ENCODE data around the gene TULP4. TPM values are rescaled to one million over a fixed set of nuclear protein-coding genes. Genes with fewer than 3 reads are reported as not detected.

Gene TULP4
- total RNA-seq, 1 experiment from 2014 or later: 105 TPM

- Mint-ChIP-seq H3K36me3 (ENCODE audit: insufficient read depth, unreplicated experiment) (peaks cover 10% of the 10 kb centered on the region), H3K27me3 (ENCODE audit: unreplicated experiment) (no peaks in the 10 kb centered on the region), H3K9me3 (ENCODE audit: low read depth, unreplicated experiment) (no peaks in the 10 kb centered on the region), H3K27ac (ENCODE audit: unreplicated experiment) (peak overlapping the region; percentile 47), H3K4me3 (ENCODE audit: low read depth, unreplicated experiment) (no peak overlapping the region), H3K4me1 (ENCODE audit: low read depth, unreplicated experiment) (peaks cover 57% of the 10 kb centered on the region)
- intact Hi-C loops (cut with micrococcal nuclease; ENCODE audit: unreplicated experiment): no loop called here
- DNase-seq: no peak
- TF ChIP-seq CTCF (IDR thresholded peaks at IDR 0.05; ENCODE audit: unreplicated experiment): no peak
- CTCF ChIA-PET: no interaction called here
- BruUV-seq (replicated peaks): no TSS peak
Measured at GRCh38 chr6:158413814-158414565, 101.7 kb downstream of the TULP4 start.

GRCh38 chr6:158414851-158415262, 102.6 kb downstream of the TULP4 start:
- H3K27me3 Mint-ChIP-seq (ENCODE audit: unreplicated experiment): no peaks in the 10 kb centered on the region
- H3K4me1 Mint-ChIP-seq (ENCODE audit: low read depth, unreplicated experiment): peaks cover 49% of the 10 kb centered on the region
- no TSS peak for BruUV-seq (replicated peaks)
- H3K36me3 Mint-ChIP-seq (ENCODE audit: insufficient read depth, unreplicated experiment): peaks cover 10% of the 10 kb centered on the region
- H3K27ac Mint-ChIP-seq (ENCODE audit: unreplicated experiment): no peak overlapping the region
- no peak overlapping the region for H3K4me3 Mint-ChIP-seq (ENCODE audit: low read depth, unreplicated experiment)
- TF ChIP-seq CTCF (IDR thresholded peaks at IDR 0.05; ENCODE audit: unreplicated experiment): no peak
- CTCF ChIA-PET: interaction anchor here (0.7 kb wide), 1 partner anchor 43 kb away, joined by 3 read pairs; no protein-coding TSS in a partner anchor
- intact Hi-C loops (cut with micrococcal nuclease; ENCODE audit: unreplicated experiment): no loop called here
- no peak for DNase-seq
- H3K9me3 Mint-ChIP-seq (ENCODE audit: low read depth, unreplicated experiment): peaks cover 2% of the 10 kb centered on the region

GRCh38 chr6:158415666-158416065, 103.4 kb downstream of the TULP4 start:
- TF ChIP-seq CTCF (IDR thresholded peaks at IDR 0.05; ENCODE audit: unreplicated experiment): no peak
- Mint-ChIP-seq H3K4me1 (ENCODE audit: low read depth, unreplicated experiment) (peaks cover 48% of the 10 kb centered on the region), H3K9me3 (ENCODE audit: low read depth, unreplicated experiment) (peaks cover 2% of the 10 kb centered on the region), H3K27ac (ENCODE audit: unreplicated experiment) (no peak overlapping the region), H3K4me3 (ENCODE audit: low read depth, unreplicated experiment) (no peak overlapping the region), H3K27me3 (ENCODE audit: unreplicated experiment) (no peaks in the 10 kb centered on the region), H3K36me3 (ENCODE audit: insufficient read depth, unreplicated experiment) (peaks cover 10% of the 10 kb centered on the region)
- CTCF ChIA-PET: no interaction called here
- BruUV-seq (replicated peaks): no TSS peak
- intact Hi-C loops (cut with micrococcal nuclease; ENCODE audit: unreplicated experiment): no loop called here
- DNase-seq: no peak

- BruUV-seq (replicated peaks): no TSS peak
- peak overlapping the region; percentile 79 for H3K27ac Mint-ChIP-seq (ENCODE audit: unreplicated experiment)
- no peaks in the 10 kb centered on the region for H3K27me3 Mint-ChIP-seq (ENCODE audit: unreplicated experiment)
- intact Hi-C loops (cut with micrococcal nuclease; ENCODE audit: unreplicated experiment): no loop called here
- no peak overlapping the region for H3K4me3 Mint-ChIP-seq (ENCODE audit: low read depth, unreplicated experiment)
- DNase-seq: no peak
- peaks cover 38% of the 10 kb centered on the region for H3K4me1 Mint-ChIP-seq (ENCODE audit: low read depth, unreplicated experiment)
- no peak for TF ChIP-seq CTCF (IDR thresholded peaks at IDR 0.05; ENCODE audit: unreplicated experiment)
- CTCF ChIA-PET: interaction anchor here (0.6 to 1.4 kb wide), 5 partner anchors 15 to 198 kb away, joined by 3 to 7 read pairs (median 3); no protein-coding TSS in a partner anchor
- peaks cover 2% of the 10 kb centered on the region for H3K9me3 Mint-ChIP-seq (ENCODE audit: low read depth, unreplicated experiment)
- peaks cover 6% of the 10 kb centered on the region for H3K36me3 Mint-ChIP-seq (ENCODE audit: insufficient read depth, unreplicated experiment)
Measured at GRCh38 chr6:158416883-158417759, 104.9 kb downstream of the TULP4 start.
